HL-60 (cell line): ENCODE data around the gene FSTL4.

Experiments
- GABPA ChIP-seq: IDR thresholded peaks from 2 replicates; pipeline ENCODE4 v1.6.1; 2012; ENCODE audit warnings: low read depth
- POLR2AphosphoS5 ChIP-seq: IDR thresholded peaks from 2 replicates; pipeline ENCODE4 v1.6.1; 2012; ENCODE audit warnings: low read depth
- TF ChIP-seq, protein P1 (sequence below): IDR thresholded peaks from one replicate; pipeline ENCODE4 v1.5.1; 2011; ENCODE audit warnings: low read length, control low read depth, inconsistent platforms; ENCODE audit not compliant: insufficient read depth

DNA sequence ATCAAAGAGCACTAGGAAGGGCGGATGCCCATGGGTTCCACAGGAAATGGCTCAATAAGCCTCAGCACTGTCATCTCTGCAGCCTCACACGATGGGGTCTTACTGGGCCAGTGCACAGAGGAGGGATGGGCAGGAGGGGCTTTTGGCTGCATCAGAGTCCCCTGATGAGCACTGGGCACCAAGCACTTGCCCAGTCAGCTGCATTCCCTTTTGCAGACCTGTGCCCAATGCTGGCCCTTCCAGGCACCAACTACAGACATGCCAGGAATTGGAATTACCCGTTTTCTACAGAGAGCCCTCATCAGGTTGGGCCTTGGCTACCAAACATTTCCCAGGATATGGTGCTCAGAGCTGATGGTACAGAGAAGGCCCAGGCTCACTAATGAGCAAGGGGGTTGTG, 378.1 kb downstream of the FSTL4 start:
- TF ChIP-seq, protein P1, sequence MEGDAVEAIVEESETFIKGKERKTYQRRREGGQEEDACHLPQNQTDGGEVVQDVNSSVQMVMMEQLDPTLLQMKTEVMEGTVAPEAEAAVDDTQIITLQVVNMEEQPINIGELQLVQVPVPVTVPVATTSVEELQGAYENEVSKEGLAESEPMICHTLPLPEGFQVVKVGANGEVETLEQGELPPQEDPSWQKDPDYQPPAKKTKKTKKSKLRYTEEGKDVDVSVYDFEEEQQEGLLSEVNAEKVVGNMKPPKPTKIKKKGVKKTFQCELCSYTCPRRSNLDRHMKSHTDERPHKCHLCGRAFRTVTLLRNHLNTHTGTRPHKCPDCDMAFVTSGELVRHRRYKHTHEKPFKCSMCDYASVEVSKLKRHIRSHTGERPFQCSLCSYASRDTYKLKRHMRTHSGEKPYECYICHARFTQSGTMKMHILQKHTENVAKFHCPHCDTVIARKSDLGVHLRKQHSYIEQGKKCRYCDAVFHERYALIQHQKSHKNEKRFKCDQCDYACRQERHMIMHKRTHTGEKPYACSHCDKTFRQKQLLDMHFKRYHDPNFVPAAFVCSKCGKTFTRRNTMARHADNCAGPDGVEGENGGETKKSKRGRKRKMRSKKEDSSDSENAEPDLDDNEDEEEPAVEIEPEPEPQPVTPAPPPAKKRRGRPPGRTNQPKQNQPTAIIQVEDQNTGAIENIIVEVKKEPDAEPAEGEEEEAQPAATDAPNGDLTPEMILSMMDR = no peak
- TF ChIP-seq GABPA (no peak), POLR2AphosphoS5 (no peak)
